IMR-90 (cell line): ENCODE data around the gene DLL1. TPM values are rescaled to one million over a fixed set of nuclear protein-coding genes. Genes with fewer than 3 reads are reported as not detected.

Source experiments
- ATAC-seq: fragments of 200-7000 bp; cut with Tn5 transposase; 2 replicates; pipeline ENCODE4 v1.9.1; 2020; ENCODE audit warnings: low read depth, mild to moderate bottlenecking, moderate library complexity
- BruUV-seq: library from RNA; stranded (reverse); fragments of 400-500 nt; replicated peaks from 2 replicates; lab custom pipeline; 2021; lab: Mats Ljungman, UMichigan
- CTCF ChIA-PET: fragments of 300-600 bp; formaldehyde crosslinking; extraction: SDS; loops from one replicate; lab custom pipeline; 2021; ENCODE audit warnings: antibody characterized with exemption; lab: Yijun Ruan, JAX
- POLR2A ChIA-PET: fragments of 300-600 bp; sonication (Branson Sonifier 250); formaldehyde crosslinking; loops from one replicate; lab custom pipeline; 2022; ENCODE audit warnings: antibody characterized with exemption; ENCODE audit not compliant: unreplicated experiment; lab: Charles Lee
- DNase-seq: peaks from one replicate; pipeline ENCODE4 v3.0.0; 2013
- H2AFZ ChIP-seq: replicated peaks from 2 replicates; pipeline ENCODE3; 2013; ENCODE audit warnings: low read length, mild to moderate bottlenecking; ENCODE audit not compliant: poor library complexity
- H2AK5ac ChIP-seq: 2 replicates; pipeline ENCODE4 v1.6.1; 2013; ENCODE audit warnings: low read depth, low read length, inconsistent platforms
- H2AK9ac ChIP-seq: replicated peaks from 2 replicates; pipeline ENCODE3; 2013; ENCODE audit warnings: mild to moderate bottlenecking, low read depth, low read length, moderate library complexity; ENCODE audit not compliant: poor library complexity
- H2BK120ac ChIP-seq: 2 replicates; pipeline ENCODE4 v1.6.1; 2013; ENCODE audit warnings: low read depth, low read length, inconsistent platforms
- H2BK15ac ChIP-seq: 3 replicates; pipeline ENCODE4 v1.6.1; 2013; ENCODE audit warnings: low read depth, low read length, inconsistent platforms
- H2BK20ac ChIP-seq: 2 replicates; pipeline ENCODE4 v1.6.1; 2013; ENCODE audit warnings: low read depth, mild to moderate bottlenecking, inconsistent platforms, low read length, moderate library complexity
- H2BK5ac ChIP-seq: 2 replicates; pipeline ENCODE4 v1.6.1; 2013; ENCODE audit warnings: mild to moderate bottlenecking, low read depth, low read length, inconsistent platforms; ENCODE audit not compliant: poor library complexity, severe bottlenecking
- H3K14ac ChIP-seq: replicated peaks from 2 replicates; pipeline ENCODE4 v1.6.1; 2013; ENCODE audit warnings: low read depth, low read length, inconsistent platforms
- H3K18ac ChIP-seq: 2 replicates; pipeline ENCODE4 v1.6.1; 2013; ENCODE audit warnings: low read depth, low read length, control low read depth
- H3K23ac ChIP-seq: 2 replicates; pipeline ENCODE4 v1.6.1; 2013; ENCODE audit warnings: low read depth, low read length, inconsistent platforms
- H3K27ac ChIP-seq: 2 replicates; pipeline ENCODE4 v1.5.1; 2013; ENCODE audit warnings: mild to moderate bottlenecking, control low read depth, low read length; ENCODE audit not compliant: insufficient read depth
- H3K27me3 ChIP-seq: 2 replicates; pipeline ENCODE4 v1.6.1; 2013; ENCODE audit warnings: low read length; ENCODE audit not compliant: control insufficient read depth, insufficient read depth
- H3K36me3 ChIP-seq: 2 replicates; pipeline ENCODE4 v1.6.1; 2013; ENCODE audit warnings: low read length, mixed read lengths; ENCODE audit not compliant: control insufficient read depth, insufficient read depth
- H3K4ac ChIP-seq: 2 replicates; pipeline ENCODE4 v1.6.1; 2013; ENCODE audit warnings: low read depth, low read length, inconsistent platforms
- H3K4me1 ChIP-seq: 2 replicates; pipeline ENCODE4 v1.6.1; 2013; ENCODE audit warnings: low read length, mixed read lengths; ENCODE audit not compliant: control insufficient read depth, insufficient read depth
- H3K4me2 ChIP-seq: 2 replicates; pipeline ENCODE4 v1.6.1; 2013; ENCODE audit warnings: low read depth, mild to moderate bottlenecking, control low read depth, low read length, moderate library complexity
- H3K4me3 ChIP-seq: 2 replicates; pipeline ENCODE4 v1.5.1; 2013; ENCODE audit warnings: low read depth, mild to moderate bottlenecking, control low read depth, low read length, moderate library complexity; ENCODE audit not compliant: insufficient read depth
- H3K56ac ChIP-seq: 2 replicates; pipeline ENCODE4 v1.6.1; 2013; ENCODE audit warnings: low read length, inconsistent platforms; ENCODE audit not compliant: insufficient read depth; ENCODE audit errors: extremely low read depth
- H3K79me1 ChIP-seq, 2 experiments: 2 replicates each; pipeline ENCODE4 v1.6.1; 2013; ENCODE audit warnings: low read length in 2 of 2, inconsistent platforms in 1 of 2, low read depth in 1 of 2
- H3K9ac ChIP-seq: 2 replicates; pipeline ENCODE4 v1.6.1; 2013; ENCODE audit warnings: low read depth, low read length, control low read depth
- H3K9me1 ChIP-seq: 2 replicates; pipeline ENCODE4 v1.6.1; 2013; ENCODE audit warnings: low read length, inconsistent platforms; ENCODE audit not compliant: insufficient read depth
- H3K9me3 ChIP-seq: 2 replicates; pipeline ENCODE4 v1.6.1; 2013; ENCODE audit warnings: low read length; ENCODE audit not compliant: control insufficient read depth, insufficient read depth
- H4K20me1 ChIP-seq: 2 replicates; pipeline ENCODE4 v1.6.1; 2013; ENCODE audit warnings: low read length, inconsistent platforms; ENCODE audit not compliant: insufficient read depth
- H4K5ac ChIP-seq: 2 replicates; pipeline ENCODE4 v1.6.1; 2013; ENCODE audit warnings: mild to moderate bottlenecking, low read depth, low read length, control low read depth
- H4K8ac ChIP-seq, 2 experiments: 2 replicates each; pipeline ENCODE4 v1.6.1; 2013; ENCODE audit warnings: low read depth in 2 of 2, low read length in 2 of 2, control low read depth in 1 of 2, inconsistent platforms in 1 of 2
- H4K91ac ChIP-seq: 2 replicates; pipeline ENCODE4 v1.6.1; 2013; ENCODE audit warnings: low read depth, low read length, inconsistent platforms; ENCODE audit not compliant: insufficient read depth
- BHLHE40 ChIP-seq: fragments of 150-350 bp; IDR thresholded peaks from 2 replicates; pipeline ENCODE4 v1.6.1; 2016; ENCODE audit warnings: mild to moderate bottlenecking, low read depth, low read length
- CEBPB ChIP-seq: IDR thresholded peaks from 2 replicates; pipeline ENCODE4 v1.6.1; 2012; ENCODE audit warnings: low read depth, low read length, improper control_type of control experiment
- CHD1 ChIP-seq: IDR thresholded peaks from 2 replicates; pipeline ENCODE4 v1.6.1; 2012; ENCODE audit warnings: low read depth, low read length, improper control_type of control experiment
- FOS ChIP-seq: fragments of 150-350 bp; IDR thresholded peaks from 2 replicates; pipeline ENCODE4 v1.6.1; 2016; ENCODE audit warnings: low read depth, low read length
- MAFK ChIP-seq: IDR thresholded peaks from 2 replicates; pipeline ENCODE4 v1.6.1; 2012; ENCODE audit warnings: low read depth, low read length, improper control_type of control experiment
- MAZ ChIP-seq: IDR thresholded peaks from 2 replicates; pipeline ENCODE4 v1.6.1; 2012; ENCODE audit warnings: low read depth, mild to moderate bottlenecking, low read length, improper control_type of control experiment, moderate library complexity, borderline replicate concordance
- MXI1 ChIP-seq: IDR thresholded peaks from 2 replicates; pipeline ENCODE4 v1.6.1; 2012; ENCODE audit warnings: low read depth, mild to moderate bottlenecking, low read length, moderate library complexity, borderline replicate concordance
- NFE2L2 ChIP-seq: fragments of 150-350 bp; IDR thresholded peaks from 2 replicates; pipeline ENCODE4 v1.6.1; 2016; ENCODE audit warnings: low read depth, mild to moderate bottlenecking, low read length
- POLR2A ChIP-seq: IDR thresholded peaks from 2 replicates; pipeline ENCODE4 v1.6.1; 2012; ENCODE audit warnings: mild to moderate bottlenecking, low read depth, low read length
- RAD21 ChIP-seq: IDR thresholded peaks from 2 replicates; pipeline ENCODE4 v1.6.1; 2012; ENCODE audit warnings: low read length, improper control_type of control experiment
- RCOR1 ChIP-seq: IDR thresholded peaks from 2 replicates; pipeline ENCODE4 v1.6.1; 2012; ENCODE audit warnings: mild to moderate bottlenecking, low read length, improper control_type of control experiment; ENCODE audit not compliant: insufficient replicate concordance
- RFX5 ChIP-seq: IDR thresholded peaks from 2 replicates; pipeline ENCODE4 v1.8.0; 2012; ENCODE audit warnings: low read depth, mild to moderate bottlenecking, low read length, moderate library complexity
- SMC3 ChIP-seq: fragments of 150-350 bp; IDR thresholded peaks from 2 replicates; pipeline ENCODE4 v1.6.1; 2016; ENCODE audit warnings: low read depth, mild to moderate bottlenecking, antibody characterized with exemption, low read length, moderate library complexity
- WGBS, 2 experiments: methylation state at CpG; one replicate each; pipeline versions ENCODE4 v1.1.5 to v1.1.7; 2013; ENCODE audit warnings: missing lambda C conversion rate in 2 of 2; ENCODE audit not compliant: insufficient read length in 1 of 2; ENCODE audit errors: extremely low coverage in 2 of 2; 5-methylcytosine and 5-hydroxymethylcytosine counted together
- dilution Hi-C: fragments of 300-500 bp; cut with HindIII; formaldehyde crosslinking; loops from one replicate; pipeline ENCODE4 v1.14.3; 2018; ENCODE audit warnings: low sequenced_read_pairs; ENCODE audit not compliant: unreplicated experiment
- in situ Hi-C: fragments of 300-500 bp; cut with MboI; formaldehyde crosslinking; loops from 3 replicates; pipeline ENCODE4 v1.14.3; 2019; ENCODE audit warnings: low sequenced_read_pairs, inconsistent platforms, mixed read lengths
- intact Hi-C: fragments of 100-400 bp; cut with micrococcal nuclease; formaldehyde crosslinking; loops from 2 replicates; pipeline ENCODE4 v1.10.0; 2022
- polyA plus RNA-seq, 3 experiments: library from polyadenylated mRNA; depleted of rRNA; stranded (reverse); fragments of >200 nt; gene quantifications; 2 replicates each; pipeline ENCODE4 v1.2.3, GENCODE V29; 2012; ENCODE audit warnings: low replicate concordance in 1 of 3
- total RNA-seq: library from RNA; depleted of rRNA; stranded (reverse); fragments of >200 nt; gene quantifications from 2 replicates; pipeline ENCODE4 v1.2.3, GENCODE V29; 2012
- TF ChIP-seq, protein P1 (sequence below): fragments of 150-350 bp; IDR thresholded peaks from 2 replicates; pipeline ENCODE4 v1.6.1; 2016; ENCODE audit warnings: low read depth, mild to moderate bottlenecking, low read length, moderate library complexity, borderline replicate concordance
- TF ChIP-seq, protein P2 (sequence below): fragments of 150-350 bp; IDR thresholded peaks from 2 replicates; pipeline ENCODE4 v1.6.1; 2017; ENCODE audit warnings: mild to moderate bottlenecking, antibody characterized with exemption, low read length, low read depth
- TF ChIP-seq, protein P3 (sequence below): conservative IDR thresholded peaks from 2 replicates; pipeline ENCODE4 v1.5.1; 2012; ENCODE audit warnings: mild to moderate bottlenecking, low read depth, low read length, improper control_type of control experiment

DLL1 gene
- total and polyA plus RNA-seq, 2 of the 4 experiments (the other 2 are of a cell fraction) = under 0.01 to 0.31 TPM

DNA sequence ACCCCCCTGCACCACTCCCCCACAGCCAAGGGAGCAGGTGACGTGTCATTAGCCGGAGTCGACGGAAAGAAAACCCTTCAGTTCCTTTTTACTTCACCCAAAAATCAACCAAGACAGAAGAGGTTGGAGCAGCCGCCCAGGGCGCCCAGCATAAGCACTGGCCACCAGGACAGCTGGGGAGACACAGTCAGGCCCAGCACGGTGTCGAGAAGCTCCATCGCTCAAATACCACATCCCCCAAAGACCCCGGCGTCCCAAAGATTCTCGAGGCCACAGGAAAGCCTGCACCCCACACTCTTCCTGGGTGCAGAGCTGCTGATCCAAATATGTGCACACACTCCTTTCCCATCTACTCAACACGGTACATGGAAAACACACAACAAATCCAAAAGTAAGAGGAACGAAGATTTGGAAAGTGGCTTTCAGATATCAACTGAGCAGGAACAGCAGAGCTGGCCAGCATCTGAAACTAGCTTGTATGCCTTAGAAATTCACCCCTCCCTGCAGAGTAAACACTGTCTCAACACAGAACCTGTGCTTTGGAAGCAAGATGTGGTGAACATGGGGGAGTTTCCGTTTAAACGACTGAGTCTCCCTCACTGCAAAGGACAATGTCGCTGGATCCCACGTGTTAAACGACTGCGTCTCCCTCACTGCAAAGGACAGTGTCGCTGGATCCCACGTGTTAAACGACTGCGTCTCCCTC, 54.6 kb downstream of the DLL1 start:
- Histone ChIP-seq H3K4me2 (no peak overlapping the region), H3K56ac (no peak overlapping the region), H3K9me1 (no peaks in the 10 kb centered on the region), H3K36me3 (no peaks in the 10 kb centered on the region), H3K23ac (no peak overlapping the region), H3K9ac (no peak overlapping the region), H2AFZ (no peak overlapping the region), H2BK15ac (no peak overlapping the region), H2BK20ac (no peak overlapping the region), H3K4me1 (peaks cover 12% of the 10 kb centered on the region; the same call in 1 of the 2 replicates), H3K27me3 (peaks cover 2% of the 10 kb centered on the region; the same call in 1 of the 2 replicates), H3K14ac (no peak overlapping the region), H3K18ac (no peak overlapping the region), H3K9me3 (no peaks in the 10 kb centered on the region), H4K8ac (no peak overlapping the region), H2AK5ac (no peak overlapping the region), H2BK5ac (no peak overlapping the region), H2BK120ac (no peak overlapping the region), H4K5ac (no peak overlapping the region), H3K27ac (no peak overlapping the region), H4K91ac (no peak overlapping the region), H4K20me1 (no peaks in the 10 kb centered on the region), H3K4ac (no peak overlapping the region), H3K79me1 (no peaks in the 10 kb centered on the region), H3K4me3 (no peak overlapping the region), H2AK9ac (no peak overlapping the region)
- BruUV-seq = no TSS peak
- in situ Hi-C loops = no loop called here
- ChIA-PET CTCF (no interaction called here), POLR2A (no interaction called here)
- ATAC-seq (no peak), DNase-seq (no peak)
- WGBS, 2 experiments = no CpG with 5 or more reads among the region's 24 CpGs
- dilution Hi-C loops = no loop called here
- intact Hi-C loops = no loop called here
- TF ChIP-seq, protein P1, sequence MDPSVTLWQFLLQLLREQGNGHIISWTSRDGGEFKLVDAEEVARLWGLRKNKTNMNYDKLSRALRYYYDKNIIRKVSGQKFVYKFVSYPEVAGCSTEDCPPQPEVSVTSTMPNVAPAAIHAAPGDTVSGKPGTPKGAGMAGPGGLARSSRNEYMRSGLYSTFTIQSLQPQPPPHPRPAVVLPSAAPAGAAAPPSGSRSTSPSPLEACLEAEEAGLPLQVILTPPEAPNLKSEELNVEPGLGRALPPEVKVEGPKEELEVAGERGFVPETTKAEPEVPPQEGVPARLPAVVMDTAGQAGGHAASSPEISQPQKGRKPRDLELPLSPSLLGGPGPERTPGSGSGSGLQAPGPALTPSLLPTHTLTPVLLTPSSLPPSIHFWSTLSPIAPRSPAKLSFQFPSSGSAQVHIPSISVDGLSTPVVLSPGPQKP = no peak
- TF ChIP-seq RAD21 (no peak), CEBPB (no peak), MXI1 (no peak), CHD1 (no peak), BHLHE40 (no peak), RFX5 (no peak), NFE2L2 (no peak), SMC3 (no peak), POLR2A (no peak), MAFK (no peak), FOS (no peak), MAZ (no peak), RCOR1 (no peak)
- TF ChIP-seq, protein P2, sequence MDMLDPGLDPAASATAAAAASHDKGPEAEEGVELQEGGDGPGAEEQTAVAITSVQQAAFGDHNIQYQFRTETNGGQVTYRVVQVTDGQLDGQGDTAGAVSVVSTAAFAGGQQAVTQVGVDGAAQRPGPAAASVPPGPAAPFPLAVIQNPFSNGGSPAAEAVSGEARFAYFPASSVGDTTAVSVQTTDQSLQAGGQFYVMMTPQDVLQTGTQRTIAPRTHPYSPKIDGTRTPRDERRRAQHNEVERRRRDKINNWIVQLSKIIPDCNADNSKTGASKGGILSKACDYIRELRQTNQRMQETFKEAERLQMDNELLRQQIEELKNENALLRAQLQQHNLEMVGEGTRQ = no peak
- TF ChIP-seq, protein P3, sequence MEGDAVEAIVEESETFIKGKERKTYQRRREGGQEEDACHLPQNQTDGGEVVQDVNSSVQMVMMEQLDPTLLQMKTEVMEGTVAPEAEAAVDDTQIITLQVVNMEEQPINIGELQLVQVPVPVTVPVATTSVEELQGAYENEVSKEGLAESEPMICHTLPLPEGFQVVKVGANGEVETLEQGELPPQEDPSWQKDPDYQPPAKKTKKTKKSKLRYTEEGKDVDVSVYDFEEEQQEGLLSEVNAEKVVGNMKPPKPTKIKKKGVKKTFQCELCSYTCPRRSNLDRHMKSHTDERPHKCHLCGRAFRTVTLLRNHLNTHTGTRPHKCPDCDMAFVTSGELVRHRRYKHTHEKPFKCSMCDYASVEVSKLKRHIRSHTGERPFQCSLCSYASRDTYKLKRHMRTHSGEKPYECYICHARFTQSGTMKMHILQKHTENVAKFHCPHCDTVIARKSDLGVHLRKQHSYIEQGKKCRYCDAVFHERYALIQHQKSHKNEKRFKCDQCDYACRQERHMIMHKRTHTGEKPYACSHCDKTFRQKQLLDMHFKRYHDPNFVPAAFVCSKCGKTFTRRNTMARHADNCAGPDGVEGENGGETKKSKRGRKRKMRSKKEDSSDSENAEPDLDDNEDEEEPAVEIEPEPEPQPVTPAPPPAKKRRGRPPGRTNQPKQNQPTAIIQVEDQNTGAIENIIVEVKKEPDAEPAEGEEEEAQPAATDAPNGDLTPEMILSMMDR = no peak
